Measurements from ENCODE around the gene SPATA21. TPM values are rescaled to one million over a fixed set of nuclear protein-coding genes. Genes with fewer than 3 reads are reported as not detected.
A peak's percentile ranks its signal among the peaks of the same experiment; 100 is the strongest.

The SPATA21 gene
- polyA plus RNA-seq, 3 donors = not detected

DNA sequence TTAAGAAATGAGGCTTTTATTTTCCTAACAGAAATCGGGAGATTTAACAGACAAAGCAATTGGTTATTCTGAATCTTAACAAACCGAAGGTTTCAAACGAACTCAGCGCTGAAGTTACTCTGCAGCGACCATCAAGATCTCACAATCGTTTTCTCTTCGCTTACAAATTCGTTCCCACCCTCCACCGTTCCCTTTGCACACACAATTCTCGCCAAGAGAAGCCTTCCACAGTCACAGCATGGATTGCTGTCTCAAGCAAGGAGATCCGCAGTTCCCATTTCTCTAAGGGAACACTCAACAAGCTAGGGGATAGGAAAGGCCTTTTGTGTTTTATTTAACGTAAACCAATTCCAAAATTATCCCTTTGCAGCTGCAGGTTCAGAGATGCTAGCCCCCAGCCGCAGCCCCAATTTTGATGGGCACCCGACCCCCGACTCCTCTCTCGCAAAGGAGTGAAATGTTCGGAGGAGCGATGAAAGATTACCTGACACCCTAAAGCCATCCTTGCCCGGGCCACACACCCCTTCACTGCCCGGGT, 85.7 kb downstream of the SPATA21 start:
- H3K27ac Mint-ChIP-seq = peak overlapping the region; percentile 87 to 98 (median 95)
- peaks cover 42% of the 10 kb centered on the region for H4K20me1 ChIP-seq (ENCODE audit: insufficient read depth, low read length)
- peaks cover 0 to 5% of the 10 kb centered on the region in 2 donors for H3K36me3 Mint-ChIP-seq
- H3K4me3 Mint-ChIP-seq = peak overlapping the region; percentile 93 to 94
- peaks cover 23 to 41% of the 10 kb centered on the region in 2 donors for H3K4me1 ChIP-seq (ENCODE audit: control insufficient read depth in 1 of 2, insufficient read depth in 2 of 2, low read length in 2 of 2)
- no peaks in the 10 kb centered on the region for H3K36me3 ChIP-seq (replicated peaks in 1 of 2; ENCODE audit: control insufficient read depth in 1 of 2, insufficient read depth in 2 of 2, low read length in 2 of 2)
- intact Hi-C loops (cut with micrococcal nuclease) = no loop called here
- TF ChIP-seq, protein P1, sequence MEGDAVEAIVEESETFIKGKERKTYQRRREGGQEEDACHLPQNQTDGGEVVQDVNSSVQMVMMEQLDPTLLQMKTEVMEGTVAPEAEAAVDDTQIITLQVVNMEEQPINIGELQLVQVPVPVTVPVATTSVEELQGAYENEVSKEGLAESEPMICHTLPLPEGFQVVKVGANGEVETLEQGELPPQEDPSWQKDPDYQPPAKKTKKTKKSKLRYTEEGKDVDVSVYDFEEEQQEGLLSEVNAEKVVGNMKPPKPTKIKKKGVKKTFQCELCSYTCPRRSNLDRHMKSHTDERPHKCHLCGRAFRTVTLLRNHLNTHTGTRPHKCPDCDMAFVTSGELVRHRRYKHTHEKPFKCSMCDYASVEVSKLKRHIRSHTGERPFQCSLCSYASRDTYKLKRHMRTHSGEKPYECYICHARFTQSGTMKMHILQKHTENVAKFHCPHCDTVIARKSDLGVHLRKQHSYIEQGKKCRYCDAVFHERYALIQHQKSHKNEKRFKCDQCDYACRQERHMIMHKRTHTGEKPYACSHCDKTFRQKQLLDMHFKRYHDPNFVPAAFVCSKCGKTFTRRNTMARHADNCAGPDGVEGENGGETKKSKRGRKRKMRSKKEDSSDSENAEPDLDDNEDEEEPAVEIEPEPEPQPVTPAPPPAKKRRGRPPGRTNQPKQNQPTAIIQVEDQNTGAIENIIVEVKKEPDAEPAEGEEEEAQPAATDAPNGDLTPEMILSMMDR (IDR thresholded peaks at IDR 0.05) = no peak
- H3K79me2 ChIP-seq (ENCODE audit: insufficient read depth, low read length) = peaks cover 57% of the 10 kb centered on the region
- H3K4me3 ChIP-seq (replicated peaks in 1 of 3; ENCODE audit: low read depth in 2 of 3, low read length in 3 of 3) = peak overlapping the region; percentile 97 to 98 (median 97)
- peak overlapping the region; percentile 97 for H3K4me2 ChIP-seq (replicated peaks; ENCODE audit: extremely low read depth, low read length, poor library complexity, severe bottlenecking)
- H3K27me3 ChIP-seq (ENCODE audit: control insufficient read depth in 2 of 2, insufficient read depth in 2 of 2, low read length in 2 of 2) = no peaks in the 10 kb centered on the region
- H3K4me1 Mint-ChIP-seq = peaks cover 34% of the 10 kb centered on the region
- no peaks in the 10 kb centered on the region for H3K9me3 ChIP-seq (replicated peaks in 1 of 2; ENCODE audit: control insufficient read depth in 1 of 2, insufficient read depth in 1 of 2, low read length in 2 of 2)
- peak in 2 of 3 donors; percentile 24 to 34 for DNase-seq
- WGBS (ENCODE audit: insufficient coverage) = 1% methylated on average over 10 of the region's 20 CpGs
- peak overlapping the region; percentile 75 to 92 for H3K27ac ChIP-seq (ENCODE audit: low read depth in 1 of 2, low read length in 2 of 2)
- H3K9ac ChIP-seq (ENCODE audit: insufficient read depth, low read length, poor library complexity, severe bottlenecking) = peak overlapping the region; percentile 96
- peak overlapping the region; percentile 83 for H2AFZ ChIP-seq (ENCODE audit: insufficient read depth, low read depth, low read length, poor library complexity, severe bottlenecking)
- no peaks in the 10 kb centered on the region for H3K27me3 Mint-ChIP-seq (ENCODE audit: low read depth in 3 of 3)
- H3K9me3 Mint-ChIP-seq = no peaks in the 10 kb centered on the region

DNA sequence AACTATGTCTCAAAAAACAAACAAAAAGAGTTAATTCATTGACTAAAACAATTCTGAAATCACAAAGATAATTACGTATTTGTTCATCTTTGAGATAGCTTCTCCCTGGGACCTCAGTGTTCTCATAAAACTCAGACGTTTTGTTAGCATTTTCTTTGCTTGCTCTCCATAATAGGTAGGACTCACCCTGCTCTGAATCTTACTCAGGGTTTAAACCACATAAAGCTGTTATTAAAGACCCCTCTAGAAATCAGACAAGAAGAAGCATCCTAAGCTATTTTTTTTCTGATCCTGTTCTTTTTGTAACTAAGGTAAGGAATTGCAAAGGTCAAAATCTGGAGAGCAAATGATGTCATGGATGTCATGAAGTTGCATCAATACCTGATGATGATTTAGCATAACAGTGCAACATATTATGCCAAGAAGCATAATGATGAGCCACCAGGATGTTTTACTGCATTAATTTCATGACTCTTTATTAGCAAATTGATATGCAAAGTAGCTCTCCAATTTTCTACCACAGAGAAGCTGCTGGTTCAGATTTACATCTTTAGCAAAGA, 87.3 kb downstream of the SPATA21 start:
- Histone ChIP-seq H3K4me1 (ENCODE audit: control insufficient read depth in 1 of 2, insufficient read depth in 2 of 2, low read length in 2 of 2) (peaks cover 23 to 41% of the 10 kb centered on the region in 2 donors), H2AFZ (ENCODE audit: insufficient read depth, low read depth, low read length, poor library complexity, severe bottlenecking) (no peak overlapping the region), H3K27me3 (ENCODE audit: control insufficient read depth in 2 of 2, insufficient read depth in 2 of 2, low read length in 2 of 2) (no peaks in the 10 kb centered on the region), H3K4me3 (replicated peaks in 1 of 3; ENCODE audit: low read depth in 2 of 3, low read length in 3 of 3) (no peak overlapping the region), H3K27ac (ENCODE audit: low read depth in 1 of 2, low read length in 2 of 2) (peak overlapping the region in 1 of 2 donors; percentile 9), H3K36me3 (replicated peaks in 1 of 2; ENCODE audit: control insufficient read depth in 1 of 2, insufficient read depth in 2 of 2, low read length in 2 of 2) (no peaks in the 10 kb centered on the region), H4K20me1 (ENCODE audit: insufficient read depth, low read length) (peaks cover 58% of the 10 kb centered on the region), H3K4me2 (replicated peaks; ENCODE audit: extremely low read depth, low read length, poor library complexity, severe bottlenecking) (no peak overlapping the region), H3K9ac (ENCODE audit: insufficient read depth, low read length, poor library complexity, severe bottlenecking) (no peak overlapping the region), H3K9me3 (replicated peaks in 1 of 2; ENCODE audit: control insufficient read depth in 1 of 2, insufficient read depth in 1 of 2, low read length in 2 of 2) (no peaks in the 10 kb centered on the region), H3K79me2 (ENCODE audit: insufficient read depth, low read length) (peaks cover 73% of the 10 kb centered on the region)
- H3K4me3 Mint-ChIP-seq = no peak overlapping the region
- H3K27me3 Mint-ChIP-seq (ENCODE audit: low read depth in 3 of 3) = no peaks in the 10 kb centered on the region
- DNase-seq = peak in 1 of 3 donors; percentile 36
- peaks cover 0 to 5% of the 10 kb centered on the region in 2 donors for H3K36me3 Mint-ChIP-seq
- H3K27ac Mint-ChIP-seq = peak overlapping the region; percentile 17 to 98 (median 87)
- H3K4me1 Mint-ChIP-seq = peaks cover 34% of the 10 kb centered on the region
- 92% methylated on average over 2 of the region's 2 CpGs for WGBS (ENCODE audit: insufficient coverage)
- intact Hi-C loops (cut with micrococcal nuclease) = no loop called here
- peaks cover 0 to 2% (median 0%) of the 10 kb centered on the region in 7 donors for H3K9me3 Mint-ChIP-seq
- TF ChIP-seq, protein P1 (IDR thresholded peaks at IDR 0.05) = no peak

Other genes starting within 250 kb of the SPATA21 start
- 1 to 10 TPM; 2.2 to 7.9 (median 2.3) TPM for gene ARHGEF19, start 224.8 kb downstream of the SPATA21 start, polyA plus RNA-seq
- 1 to 10 TPM in 2 of 3 donors, under 1 TPM in 1; 0.54 to 1.7 (median 1.4) TPM for gene CPLANE2, start 200.2 kb downstream of the SPATA21 start, polyA plus RNA-seq
- 10 to 100 TPM; 11.6 to 18.4 (median 16.9) TPM for gene FBXO42, start 84.9 kb downstream of the SPATA21 start, polyA plus RNA-seq
- 10 to 100 TPM; 46.4 to 50.5 (median 47.2) TPM for gene SZRD1, start 70.2 kb downstream of the SPATA21 start, polyA plus RNA-seq
- gene NECAP2, start 3.3 kb upstream of the SPATA21 start, polyA plus RNA-seq = 100 to 1,000 TPM in 2 of 3 donors, 10 to 100 TPM in 1; 78.9 to 223 (median 183) TPM
- not detected for gene RNU1-1, start 76.9 kb upstream of the SPATA21 start, polyA plus RNA-seq
- 1 to 10 TPM; 2.6 to 9.0 (median 4.3) TPM for gene NBPF1, start 176.1 kb upstream of the SPATA21 start, polyA plus RNA-seq
- not detected for gene RNU1-3, start 229.5 kb upstream of the SPATA21 start, polyA plus RNA-seq

All from CD14-positive monocyte (primary cell).